Stimulated activated CD8-positive, alpha-beta memory T cell treated with anti-CD3 and anti-CD28 coated beads, Interleukin-4, amount 100 ng/mL, for 48 hours (primary cell): ENCODE results near the gene SPTBN2.
"Not testable (repeated sequence)": the region's sequence is repeated elsewhere in the genome, so short reads cannot be mapped to it uniquely, and the experiment has no call there.

ENCODE experiments used
- DNase-seq: peaks from one replicate; pipeline ENCODE4 v3.0.0-alpha.2; 2020

The SPTBN2 gene

GRCh38 chr11:66728693-66729385, at the start of gene SPTBN2:
Gene SPTBN2 (minus strand): TSS chr11:66729216. CDS start chr11:66721240, 7,976 bp downstream.
- DNase-seq, result no peak

- no peak for DNase-seq
Measured at GRCh38 chr11:66768818-66769217, 39.8 kb upstream of the SPTBN2 start.

DNA sequence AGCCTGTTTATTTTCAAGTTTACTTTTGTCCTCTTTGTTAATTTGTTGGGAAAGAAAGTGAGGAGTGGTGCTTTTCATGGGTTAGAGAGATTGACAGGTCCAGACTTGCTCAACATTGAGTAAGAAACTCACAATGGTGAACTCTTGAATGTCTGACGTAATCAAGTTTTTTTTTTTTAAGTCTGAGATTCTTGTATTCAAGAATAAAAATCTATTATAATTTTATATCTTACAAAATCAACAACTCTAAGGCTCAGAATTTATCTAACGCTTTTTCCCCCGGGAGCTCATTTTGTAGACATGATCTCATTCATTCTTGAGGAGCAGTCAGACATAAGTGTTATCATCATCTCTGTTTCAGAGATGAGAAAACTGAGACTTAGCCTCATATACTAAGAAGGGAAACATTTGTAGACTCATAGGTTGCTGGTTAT, 39.1 kb upstream of the SPTBN2 start:
- DNase-seq, result no peak

GRCh38 chr11:66767666-66768065, 38.6 kb upstream of the SPTBN2 start:
- DNase-seq, result no peak

GRCh38 chr11:66766681-66767080, 37.7 kb upstream of the SPTBN2 start:
- no peak for DNase-seq

GRCh38 chr11:66762088-66762487, 33.1 kb upstream of the SPTBN2 start:
- DNase-seq, result no peak

- DNase-seq, result no peak
Measured at GRCh38 chr11:66752148-66752547, 23.1 kb upstream of the SPTBN2 start.

DNA sequence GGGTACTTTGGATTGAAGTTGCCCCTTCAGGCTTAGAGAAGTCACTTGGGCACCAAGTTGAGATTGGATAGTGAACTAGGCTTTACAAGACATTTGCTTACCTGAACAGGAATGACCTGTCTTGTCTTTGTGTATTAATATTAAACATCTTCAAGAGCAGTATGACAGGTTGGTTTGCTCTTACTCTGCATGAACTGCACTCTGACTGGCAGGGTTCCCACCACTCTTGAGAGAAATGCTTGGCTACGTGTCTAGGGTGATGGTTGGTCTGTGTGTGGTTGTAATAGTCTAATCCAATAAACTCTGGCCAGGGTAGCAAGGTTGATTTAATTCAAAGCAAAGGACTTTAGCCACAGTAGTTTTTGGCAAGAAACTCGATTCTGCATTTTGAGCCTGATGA, 20.1 kb upstream of the SPTBN2 start:
- no peak for DNase-seq

GRCh38 chr11:66747480-66747879, 18.5 kb upstream of the SPTBN2 start:
- DNase-seq, result no peak

- DNase-seq, result peak; percentile 69
Measured at GRCh38 chr11:66745356-66746235, 16.6 kb upstream of the SPTBN2 start.

DNA sequence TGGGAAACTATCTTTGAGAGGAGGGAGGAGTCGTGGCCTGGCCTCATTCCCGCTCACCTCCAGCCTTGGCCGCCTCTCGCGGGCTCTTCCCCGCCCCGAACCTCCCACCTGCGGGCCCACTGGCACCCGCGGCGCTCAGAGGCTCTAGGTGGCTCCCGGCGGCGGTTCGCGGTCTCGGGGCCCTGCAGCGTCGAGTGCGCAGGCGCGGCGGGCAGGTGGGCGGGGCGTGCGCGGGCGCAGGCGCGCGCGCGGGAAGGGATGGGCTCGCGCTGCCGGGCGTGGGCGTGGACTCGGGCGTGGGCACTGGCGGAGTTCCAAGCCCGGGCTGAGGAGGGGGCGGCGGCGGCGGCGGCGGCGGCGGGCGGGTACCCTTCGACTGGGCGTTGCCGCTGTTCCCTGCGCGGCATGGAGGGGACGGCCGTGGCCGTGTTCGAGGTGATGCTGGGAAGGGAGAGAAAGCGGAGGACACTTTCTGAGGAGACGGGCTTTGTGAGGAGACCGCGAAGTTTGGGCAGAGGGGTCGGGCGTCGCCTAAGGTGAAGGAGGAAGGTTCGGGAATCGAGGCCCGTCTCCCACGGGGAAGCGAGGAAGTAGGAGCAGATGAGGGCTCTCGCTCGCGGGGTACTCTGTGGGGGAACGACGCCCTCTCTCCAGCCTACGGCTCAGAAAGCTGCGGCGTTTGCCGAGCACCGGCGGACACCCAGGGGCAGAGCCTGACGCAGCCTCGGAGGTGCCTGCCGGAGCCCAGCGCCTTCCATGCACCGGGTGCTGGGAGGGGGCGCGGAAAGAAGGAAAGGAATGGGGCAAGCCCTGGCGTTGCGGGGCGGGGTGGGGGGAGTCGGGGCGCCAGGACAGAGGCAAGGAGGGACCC, 15.7 kb upstream of the SPTBN2 start:
- DNase-seq, result peak; percentile 92

GRCh38 chr11:66743271-66743968, 14.4 kb upstream of the SPTBN2 start:
- no peak for DNase-seq

DNA sequence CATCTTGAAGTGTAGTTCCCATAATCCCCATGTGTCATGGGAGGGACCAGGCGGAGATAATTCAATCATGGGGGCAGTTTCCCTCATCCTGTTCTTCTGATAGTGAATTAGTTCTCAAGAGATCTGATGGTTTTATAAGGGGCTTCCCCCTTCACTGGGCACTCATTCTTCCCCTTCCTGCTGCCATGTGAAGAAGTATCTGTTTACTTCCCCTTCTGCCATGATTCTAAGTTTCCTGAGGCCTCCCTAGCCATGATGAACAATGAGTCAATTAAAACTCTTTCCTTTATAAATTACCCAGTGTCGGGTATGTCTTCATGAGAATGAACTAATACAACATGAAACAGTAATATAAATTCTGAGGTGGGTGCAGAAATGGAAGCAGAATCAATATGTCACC, 12.1 kb upstream of the SPTBN2 start:
- DNase-seq, result no peak

DNA sequence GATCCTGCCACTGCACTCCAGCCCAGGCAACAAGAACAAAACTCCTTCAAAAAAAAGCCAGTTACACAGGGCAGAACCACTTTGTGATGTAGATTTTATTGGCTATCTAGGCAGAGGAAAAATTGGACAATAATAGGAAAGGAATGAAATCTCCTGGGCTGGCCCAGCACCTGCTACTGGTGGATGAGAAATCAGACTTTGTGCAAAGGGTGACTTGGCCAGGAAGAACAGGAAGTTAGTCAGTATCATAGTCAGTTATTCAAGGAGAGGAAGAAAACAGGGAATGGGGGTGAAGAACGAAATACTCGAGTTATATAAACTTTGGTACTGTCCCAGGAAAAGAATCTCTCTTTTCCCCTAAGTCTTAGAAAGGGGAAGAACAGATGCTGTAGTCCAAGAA, 11.0 kb upstream of the SPTBN2 start:
- DNase-seq, result no peak

DNA sequence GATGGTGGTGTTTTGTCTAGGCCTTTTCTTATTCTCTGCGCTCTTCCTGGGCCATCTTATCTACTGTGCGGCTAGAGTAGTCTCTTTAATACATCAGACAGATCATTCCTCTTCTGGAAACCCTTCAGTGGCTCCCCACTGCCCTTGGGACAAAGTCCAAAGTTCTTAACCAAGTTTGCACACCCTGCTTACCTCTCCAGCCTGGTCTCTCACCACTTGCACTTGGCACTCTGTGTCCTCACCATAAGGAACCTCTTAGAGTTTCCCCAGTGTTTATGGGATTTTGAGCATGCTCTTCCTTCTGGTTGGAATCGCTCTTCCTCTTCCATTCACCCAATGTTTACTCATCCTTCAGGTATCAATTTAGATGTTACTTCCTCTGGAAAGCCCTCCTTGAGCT, 5.2 kb upstream of the SPTBN2 start:
- DNase-seq, result no peak

DNA sequence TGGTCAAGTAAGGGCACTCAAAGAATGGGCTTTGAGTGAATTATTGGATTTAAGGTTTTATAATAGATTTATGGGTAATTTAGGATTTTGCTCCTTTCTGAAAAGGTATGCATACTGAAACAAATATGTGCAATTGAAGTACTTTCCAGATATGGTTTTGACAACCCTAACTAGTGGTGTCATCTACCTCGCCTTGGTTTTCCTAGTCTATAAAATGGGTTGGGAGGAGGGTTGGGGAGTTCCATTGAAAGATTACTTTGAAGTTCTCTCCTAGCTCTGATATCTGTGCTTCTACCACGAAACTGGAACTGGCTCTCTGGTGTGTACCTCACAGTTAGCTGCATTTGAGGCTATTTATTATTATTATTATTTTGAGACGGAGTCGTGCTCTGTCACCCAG, 431 bp upstream of the SPTBN2 start:
- no peak for DNase-seq

DNA sequence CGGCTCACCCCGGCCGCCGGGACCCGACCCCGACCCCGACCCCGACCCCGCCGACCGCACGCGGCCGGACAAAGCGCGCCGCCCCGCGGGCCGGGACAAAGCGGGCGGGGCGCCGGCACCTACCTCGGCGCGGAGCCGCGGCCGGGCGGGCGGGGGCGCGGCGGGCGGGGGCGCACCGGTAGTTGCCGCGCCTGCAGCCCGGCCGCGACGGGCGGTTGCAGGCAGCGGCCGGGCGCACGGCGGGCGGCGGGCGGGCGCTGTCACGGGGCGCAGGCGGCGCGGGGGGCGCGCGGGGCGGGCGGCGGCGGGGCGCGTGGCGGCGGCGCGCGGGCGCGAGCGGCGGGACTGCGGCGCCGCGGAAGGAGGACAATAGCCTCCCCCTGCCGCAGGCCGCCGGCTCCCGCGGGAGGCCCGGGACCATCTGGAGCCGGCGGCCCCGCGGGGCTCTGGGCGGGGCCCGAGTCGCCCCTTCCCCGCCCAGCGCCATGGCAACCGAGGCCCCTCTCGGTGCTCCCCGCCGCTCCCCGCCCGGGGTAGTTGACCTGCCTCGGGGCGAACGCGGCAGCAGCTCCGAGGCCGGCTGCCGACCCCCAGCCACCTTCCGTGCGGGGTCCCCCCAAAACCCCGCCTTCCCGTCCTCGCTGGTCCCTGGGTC, 851 bp downstream of the SPTBN2 start:
- DNase-seq, result no peak

- DNase-seq, result peak; percentile 36
Measured at GRCh38 chr11:66727282-66728037, 1.6 kb downstream of the SPTBN2 start.

DNA sequence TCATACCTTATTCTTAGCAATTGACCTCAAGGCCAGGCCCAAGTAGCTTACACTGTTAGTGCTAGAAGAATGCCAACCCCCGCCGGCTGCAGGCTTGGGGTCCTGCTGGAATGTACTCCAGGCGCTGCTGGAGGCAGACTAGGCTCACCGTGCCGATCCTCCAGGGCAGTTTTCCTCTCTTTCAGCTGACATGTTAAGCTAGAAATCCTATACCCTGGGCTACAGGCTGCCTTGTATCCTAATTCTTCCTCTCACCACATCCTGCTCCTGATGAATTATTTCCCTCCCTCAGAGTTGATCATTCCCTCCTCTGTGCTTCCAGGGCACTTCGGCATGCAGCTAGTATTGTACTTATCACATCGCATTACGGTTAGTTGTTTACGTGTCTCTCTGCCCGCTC, 3.4 kb downstream of the SPTBN2 start:
- DNase-seq, result no peak

DNA sequence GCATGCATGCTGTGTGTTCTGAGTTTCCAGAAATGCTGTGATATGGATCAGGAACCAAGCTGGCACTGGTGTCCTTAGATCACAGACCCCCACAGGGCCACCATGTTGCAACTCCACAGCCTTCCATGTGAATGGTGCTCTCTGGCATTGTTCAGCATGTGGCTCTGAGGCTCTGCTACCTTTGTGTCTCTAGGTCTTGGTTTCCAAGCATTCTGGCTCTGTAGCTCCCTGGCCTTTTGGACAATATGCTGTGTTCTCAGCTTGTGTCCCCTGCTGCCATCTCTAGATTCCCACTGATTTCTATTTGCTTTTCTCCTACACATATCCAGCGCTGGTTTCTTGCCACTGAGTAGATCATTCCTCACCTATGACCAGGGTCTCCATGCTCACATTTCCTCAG, 3.9 kb downstream of the SPTBN2 start:
- no peak for DNase-seq

GRCh38 chr11:66724167-66724566, 4.8 kb downstream of the SPTBN2 start:
- DNase-seq, result not testable (repeated sequence)
